SJSA1 (cell line): ENCODE measurements around the gene AIF1. TPM values are rescaled to one million over a fixed set of nuclear protein-coding genes. Genes with fewer than 3 reads are reported as not detected.
A peak's percentile ranks its signal among the peaks of the same experiment; 100 is the strongest.

ENCODE experiments used
- DNase-seq, 2 experiments: peaks; one replicate each; pipeline ENCODE4 v3.0.0-alpha.2; 2015 to 2020; ENCODE audit warnings: low spot score in 2 of 2, low read depth in 1 of 2
- H3K27ac ChIP-seq: fragments of 250-450 bp; sonication (Bioruptor Pico); 2 replicates; pipeline ENCODE4 v1.5.1; 2020; ENCODE audit warnings: mild to moderate bottlenecking, moderate library complexity
- H3K27me3 ChIP-seq: fragments of 250-450 bp; sonication (Bioruptor Pico); replicated peaks from 2 replicates; pipeline ENCODE4 v1.5.1; 2020; ENCODE audit warnings: mild to moderate bottlenecking, moderate library complexity
- H3K36me3 ChIP-seq: fragments of 250-450 bp; sonication (Bioruptor Pico); 2 replicates; pipeline ENCODE4 v1.5.1; 2020; ENCODE audit warnings: mild to moderate bottlenecking
- H3K4me1 ChIP-seq: fragments of 250-450 bp; sonication (Bioruptor Pico); replicated peaks from 2 replicates; pipeline ENCODE4 v1.6.1; 2021; ENCODE audit warnings: mild to moderate bottlenecking
- H3K4me3 ChIP-seq: fragments of 250-450 bp; sonication (Bioruptor Pico); 2 replicates; pipeline ENCODE4 v1.5.1; 2020; ENCODE audit warnings: mild to moderate bottlenecking
- H3K9me3 ChIP-seq: fragments of 250-450 bp; sonication (Bioruptor Pico); replicated peaks from 2 replicates; pipeline ENCODE4 v1.5.1; 2020; ENCODE audit warnings: mild to moderate bottlenecking
- total RNA-seq: library from RNA; depleted of rRNA; stranded (reverse); fragments of >200 nt; shearing (Covaris generic); gene quantifications from 2 replicates; pipeline ENCODE4 v1.2.3, GENCODE V29; 2014

AIF1 gene
- total RNA-seq, 1 experiment from 2014 or later = not detected

- H3K4me3 ChIP-seq = no peak overlapping the region
- DNase-seq = no peak
- no peaks in the 10 kb centered on the region for H3K4me1 ChIP-seq
- H3K36me3 ChIP-seq = peaks cover 97% of the 10 kb centered on the region
- H3K9me3 ChIP-seq = no peaks in the 10 kb centered on the region
- no peak overlapping the region for H3K27ac ChIP-seq
- no peaks in the 10 kb centered on the region for H3K27me3 ChIP-seq
These were observed 19.1 kb downstream of the AIF1 start for GRCh38 chr6:31634131-31634530.

- Histone ChIP-seq H3K4me3 (no peak overlapping the region), H3K27ac (no peak overlapping the region), H3K4me1 (peaks cover 8% of the 10 kb centered on the region; the same call in 1 of the 2 replicates), H3K9me3 (no peaks in the 10 kb centered on the region), H3K27me3 (no peaks in the 10 kb centered on the region), H3K36me3 (peaks cover 98% of the 10 kb centered on the region)
- no peak for DNase-seq
These were observed 20.0 kb downstream of the AIF1 start for GRCh38 chr6:31634969-31635575.

- Histone ChIP-seq H3K4me3 (no peak overlapping the region), H3K4me1 (peaks cover 8% of the 10 kb centered on the region; the same call in 1 of the 2 replicates), H3K27ac (no peak overlapping the region), H3K9me3 (no peaks in the 10 kb centered on the region), H3K27me3 (no peaks in the 10 kb centered on the region), H3K36me3 (peaks cover 98% of the 10 kb centered on the region)
- DNase-seq = no peak
These were observed 21.9 kb downstream of the AIF1 start for GRCh38 chr6:31636698-31637596.

- no peak for DNase-seq
- no peaks in the 10 kb centered on the region for H3K9me3 ChIP-seq
- peaks cover 93% of the 10 kb centered on the region for H3K36me3 ChIP-seq
- no peaks in the 10 kb centered on the region for H3K27me3 ChIP-seq
- no peak overlapping the region for H3K27ac ChIP-seq
- peaks cover 8% of the 10 kb centered on the region; the same call in 1 of the 2 replicates for H3K4me1 ChIP-seq
- no peak overlapping the region for H3K4me3 ChIP-seq
These were observed 24.0 kb downstream of the AIF1 start for GRCh38 chr6:31639043-31639442.

- H3K4me3 ChIP-seq = no peak overlapping the region
- peaks cover 93% of the 10 kb centered on the region for H3K36me3 ChIP-seq
- H3K27me3 ChIP-seq = no peaks in the 10 kb centered on the region
- DNase-seq = no peak
- no peaks in the 10 kb centered on the region for H3K9me3 ChIP-seq
- peaks cover 8% of the 10 kb centered on the region; the same call in 1 of the 2 replicates for H3K4me1 ChIP-seq
- no peak overlapping the region for H3K27ac ChIP-seq
These were observed 24.4 kb downstream of the AIF1 start for GRCh38 chr6:31639449-31639861.

GRCh38 chr6:31640612-31641011 lies 25.6 kb downstream of the AIF1 start:
- Histone ChIP-seq H3K27me3 (no peaks in the 10 kb centered on the region), H3K4me1 (peaks cover 8% of the 10 kb centered on the region; the same call in 1 of the 2 replicates), H3K9me3 (no peaks in the 10 kb centered on the region), H3K36me3 (peaks cover 93% of the 10 kb centered on the region), H3K4me3 (no peak overlapping the region), H3K27ac (no peak overlapping the region)
- DNase-seq = no peak

- Histone ChIP-seq H3K4me1 (peaks cover 8% of the 10 kb centered on the region; the same call in 1 of the 2 replicates), H3K27me3 (no peaks in the 10 kb centered on the region), H3K4me3 (no peak overlapping the region), H3K36me3 (peaks cover 93% of the 10 kb centered on the region), H3K27ac (no peak overlapping the region), H3K9me3 (no peaks in the 10 kb centered on the region)
- DNase-seq = no peak
These were observed 26.3 kb downstream of the AIF1 start for GRCh38 chr6:31641370-31641769.

- H3K27ac ChIP-seq = no peak overlapping the region
- H3K27me3 ChIP-seq = no peaks in the 10 kb centered on the region
- H3K9me3 ChIP-seq = no peaks in the 10 kb centered on the region
- no peak overlapping the region for H3K4me3 ChIP-seq
- DNase-seq = no peak
- peaks cover 91% of the 10 kb centered on the region for H3K36me3 ChIP-seq
- peaks cover 8% of the 10 kb centered on the region; the same call in 1 of the 2 replicates for H3K4me1 ChIP-seq
These were observed 27.9 kb downstream of the AIF1 start for GRCh38 chr6:31642798-31643570.

- Histone ChIP-seq H3K27ac (no peak overlapping the region), H3K9me3 (no peaks in the 10 kb centered on the region), H3K4me3 (no peak overlapping the region), H3K27me3 (no peaks in the 10 kb centered on the region), H3K36me3 (peaks cover 91% of the 10 kb centered on the region), H3K4me1 (peaks cover 8% of the 10 kb centered on the region; the same call in 1 of the 2 replicates)
- DNase-seq = no peak
These were observed 28.9 kb downstream of the AIF1 start for GRCh38 chr6:31643818-31644454.

GRCh38 chr6:31645325-31645724 lies 30.3 kb downstream of the AIF1 start:
- Histone ChIP-seq H3K9me3 (no peaks in the 10 kb centered on the region), H3K36me3 (peaks cover 91% of the 10 kb centered on the region), H3K27me3 (no peaks in the 10 kb centered on the region), H3K4me3 (no peak overlapping the region), H3K4me1 (no peaks in the 10 kb centered on the region), H3K27ac (no peak overlapping the region)
- DNase-seq = no peak

- H3K4me1 ChIP-seq = peaks cover 12% of the 10 kb centered on the region
- H3K9me3 ChIP-seq = no peaks in the 10 kb centered on the region
- H3K4me3 ChIP-seq = peak overlapping the region; percentile 57
- H3K27ac ChIP-seq = peak overlapping the region; percentile 82
- no peaks in the 10 kb centered on the region for H3K27me3 ChIP-seq
- no peak for DNase-seq
- H3K36me3 ChIP-seq = peaks cover 43% of the 10 kb centered on the region
These were observed 36.7 kb downstream of the AIF1 start for GRCh38 chr6:31651602-31652191.

- peak; percentile 92 to 99 for DNase-seq
- H3K4me3 ChIP-seq = peak overlapping the region; percentile 57
- peak overlapping the region; percentile 82 for H3K27ac ChIP-seq
- no peaks in the 10 kb centered on the region for H3K9me3 ChIP-seq
- peaks cover 12% of the 10 kb centered on the region for H3K4me1 ChIP-seq
- H3K36me3 ChIP-seq = peaks cover 40% of the 10 kb centered on the region
- no peaks in the 10 kb centered on the region for H3K27me3 ChIP-seq
These were observed 38.1 kb downstream of the AIF1 start for GRCh38 chr6:31652925-31653724.
